Retinal pigment epithelial cell (primary cell): ENCODE data around the gene EFNA5.

Experiments used
- DNase-seq: peaks from one replicate; pipeline ENCODE4 v3.0.0-alpha.2; 2010; ENCODE audit warnings: low read depth
- H3K4me3 ChIP-seq: 2 replicates; pipeline ENCODE4 v1.5.1; 2011; ENCODE audit warnings: mild to moderate bottlenecking, low read length, control low read depth, moderate library complexity
- CTCF ChIP-seq: conservative IDR thresholded peaks from 2 replicates; pipeline ENCODE4 v1.5.1; 2011; ENCODE audit warnings: low read depth, low read length, control low read depth, inconsistent platforms

EFNA5 gene

GRCh38 chr5:107605596-107606125, 65.1 kb downstream of the EFNA5 start:
- DNase-seq = no peak
- no peak for TF ChIP-seq CTCF
- no peak overlapping the region for H3K4me3 ChIP-seq

- no peak overlapping the region for H3K4me3 ChIP-seq
- TF ChIP-seq CTCF = no peak
- DNase-seq = no peak
Observed at GRCh38 chr5:107604990-107605389, 65.7 kb downstream of the EFNA5 start.

GRCh38 chr5:107604146-107604910, 66.4 kb downstream of the EFNA5 start:
- no peak for TF ChIP-seq CTCF
- no peak for DNase-seq
- H3K4me3 ChIP-seq = no peak overlapping the region

- no peak overlapping the region for H3K4me3 ChIP-seq
- no peak for TF ChIP-seq CTCF
- no peak for DNase-seq
Observed at GRCh38 chr5:107603349-107603748, 67.4 kb downstream of the EFNA5 start.

- H3K4me3 ChIP-seq = peak overlapping the region; percentile 5
- TF ChIP-seq CTCF = no peak
- peak; percentile 62 for DNase-seq
Observed at GRCh38 chr5:107602896-107603295, 67.8 kb downstream of the EFNA5 start.

GRCh38 chr5:107601076-107601475, 69.7 kb downstream of the EFNA5 start:
- no peak for TF ChIP-seq CTCF
- DNase-seq = no peak
- H3K4me3 ChIP-seq = no peak overlapping the region

- DNase-seq = no peak
- H3K4me3 ChIP-seq = no peak overlapping the region
- TF ChIP-seq CTCF = no peak
Observed at GRCh38 chr5:107598958-107599357, 71.8 kb downstream of the EFNA5 start.
